Large intestine (tissue), 3 donors: Measurements from ENCODE around the gene SPEM2. TPM values are rescaled to one million over a fixed set of nuclear protein-coding genes. Genes with fewer than 3 reads are reported as not detected.

Experiments
- DNase-seq, 2 donors: peaks; one replicate each; pipeline versions ENCODE4 v3.0.0 to v3.0.0-alpha.2; 2013
- H3K27ac ChIP-seq: one replicate; pipeline ENCODE4 v1.5.1; 2013; ENCODE audit warnings: low read length
- H3K27me3 ChIP-seq: 2 replicates; pipeline ENCODE4 v1.6.1; 2013; ENCODE audit warnings: low read length; ENCODE audit not compliant: control insufficient read depth, insufficient read depth
- H3K36me3 ChIP-seq: 2 replicates; pipeline ENCODE4 v1.6.1; 2013; ENCODE audit warnings: low read length; ENCODE audit not compliant: control insufficient read depth, insufficient read depth
- H3K4me1 ChIP-seq: one replicate; pipeline ENCODE4 v1.6.1; 2013; ENCODE audit warnings: low read length; ENCODE audit not compliant: control insufficient read depth, insufficient read depth
- H3K4me3 ChIP-seq: one replicate; pipeline ENCODE4 v1.5.1; 2013; ENCODE audit warnings: low read length
- H3K9me3 ChIP-seq: one replicate; pipeline ENCODE4 v1.6.1; 2013; ENCODE audit warnings: mild to moderate bottlenecking, low read depth, low read length, moderate library complexity; ENCODE audit not compliant: control insufficient read depth
- WGBS: methylation state at CpG from one replicate; pipeline ENCODE4 v1.1.5; 2013; ENCODE audit warnings: low lambda C conversion rate; ENCODE audit not compliant: insufficient coverage; 5-methylcytosine and 5-hydroxymethylcytosine counted together
- polyA plus RNA-seq: library from polyadenylated mRNA; unstranded; fragments of 120-200 nt; gene quantifications from one replicate; pipeline ENCODE4 v1.2.1, GENCODE V29; 2013

Gene SPEM2
- polyA plus RNA-seq, 1 donor: not detected

DNA sequence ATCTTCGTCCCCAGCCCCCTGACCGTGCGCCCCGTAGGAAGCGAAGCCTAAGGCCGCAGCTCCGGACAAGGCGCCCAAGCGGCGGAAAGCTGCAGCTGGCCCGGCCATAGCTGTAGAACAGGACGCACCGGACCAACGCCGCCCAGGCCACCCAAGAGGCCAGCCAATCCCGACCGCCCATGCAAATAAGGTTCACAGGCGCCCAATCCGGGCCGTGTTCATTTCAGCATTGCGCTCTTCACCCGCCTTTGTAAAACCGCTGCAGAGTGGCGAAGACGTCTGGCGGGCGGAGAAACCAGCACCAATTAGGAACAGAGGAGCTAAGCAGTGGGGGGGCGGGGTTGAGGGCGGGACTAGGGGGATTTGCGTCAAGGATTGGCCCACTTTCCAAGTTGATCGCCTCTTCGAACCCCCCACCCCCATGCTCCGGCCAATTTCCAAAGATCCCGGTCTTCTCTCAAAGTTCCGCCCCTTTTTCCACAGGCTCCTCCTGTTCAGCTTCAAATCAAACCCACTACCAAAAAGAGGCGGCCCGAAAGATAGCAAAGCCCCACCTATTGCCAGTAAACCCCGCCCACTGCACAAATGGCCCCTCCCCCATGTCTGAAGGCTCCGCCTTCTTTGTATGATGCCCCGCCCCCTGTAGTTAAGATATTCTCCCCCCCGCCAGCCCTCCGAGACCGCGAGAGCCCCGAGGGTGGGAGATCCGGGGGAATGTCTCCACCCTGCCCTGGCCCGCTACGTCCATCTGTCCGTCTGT, 21.3 kb upstream of the SPEM2 start, which contains the start of gene TMEM256:
TMEM256 (minus strand) TSS at position 121 of the 760 bp plus-strand sequence; CDS start at position 108, 13 bp downstream.
- no CpG with 5 or more reads among the region's 49 CpGs for WGBS
- H3K9me3 ChIP-seq: no peaks in the 10 kb centered on the region
- peaks cover 39% of the 10 kb centered on the region for H3K27me3 ChIP-seq
- peak; percentile 99 to 100 for DNase-seq
- peak within 1 kb of the TSS; percentile 96 for H3K27ac ChIP-seq
- peak within 1 kb of the TSS; percentile 93 for H3K4me3 ChIP-seq
- H3K36me3 ChIP-seq: no peaks in the 10 kb centered on the region
- peaks cover 9% of the 10 kb centered on the region for H3K4me1 ChIP-seq

DNA sequence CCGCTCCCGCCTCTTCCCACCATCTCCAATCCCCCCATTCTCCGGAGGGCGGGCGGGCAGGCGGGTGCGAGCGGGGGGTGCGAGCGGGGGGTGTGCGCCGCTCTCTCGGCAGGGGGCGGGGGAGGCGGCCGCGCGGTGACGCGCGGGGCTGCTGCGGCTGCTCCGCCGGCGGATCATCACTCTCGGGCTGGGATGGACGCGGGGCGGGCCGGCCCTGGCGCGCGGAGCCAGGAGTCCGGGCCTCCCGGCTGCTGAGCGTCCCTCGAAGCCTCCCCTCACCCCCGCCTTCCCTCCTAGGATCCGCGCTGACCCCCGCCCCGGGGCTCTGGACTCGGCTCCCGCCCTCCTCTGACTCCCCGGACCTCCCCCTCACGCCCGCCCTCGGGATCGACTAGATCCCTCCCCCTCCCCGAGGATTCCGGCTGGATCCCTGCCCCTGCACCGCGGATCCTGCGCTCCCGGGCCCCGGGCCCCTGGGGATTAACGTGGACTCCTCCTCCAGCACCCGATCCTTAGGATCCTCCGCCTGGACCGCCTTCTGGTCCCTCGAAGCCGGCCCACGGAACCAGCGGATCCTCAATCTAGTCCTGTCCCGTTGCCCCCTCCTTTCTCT, 20.6 kb upstream of the SPEM2 start:
- no peaks in the 10 kb centered on the region for H3K9me3 ChIP-seq
- peaks cover 45% of the 10 kb centered on the region for H3K27me3 ChIP-seq
- WGBS: 0% methylated on average over 1 of the region's 65 CpGs
- H3K4me3 ChIP-seq: peak overlapping the region; percentile 54
- H3K36me3 ChIP-seq: peaks cover 4% of the 10 kb centered on the region
- no peak for DNase-seq
- peak overlapping the region; percentile 68 for H3K27ac ChIP-seq
- H3K4me1 ChIP-seq: peaks cover 9% of the 10 kb centered on the region

DNA sequence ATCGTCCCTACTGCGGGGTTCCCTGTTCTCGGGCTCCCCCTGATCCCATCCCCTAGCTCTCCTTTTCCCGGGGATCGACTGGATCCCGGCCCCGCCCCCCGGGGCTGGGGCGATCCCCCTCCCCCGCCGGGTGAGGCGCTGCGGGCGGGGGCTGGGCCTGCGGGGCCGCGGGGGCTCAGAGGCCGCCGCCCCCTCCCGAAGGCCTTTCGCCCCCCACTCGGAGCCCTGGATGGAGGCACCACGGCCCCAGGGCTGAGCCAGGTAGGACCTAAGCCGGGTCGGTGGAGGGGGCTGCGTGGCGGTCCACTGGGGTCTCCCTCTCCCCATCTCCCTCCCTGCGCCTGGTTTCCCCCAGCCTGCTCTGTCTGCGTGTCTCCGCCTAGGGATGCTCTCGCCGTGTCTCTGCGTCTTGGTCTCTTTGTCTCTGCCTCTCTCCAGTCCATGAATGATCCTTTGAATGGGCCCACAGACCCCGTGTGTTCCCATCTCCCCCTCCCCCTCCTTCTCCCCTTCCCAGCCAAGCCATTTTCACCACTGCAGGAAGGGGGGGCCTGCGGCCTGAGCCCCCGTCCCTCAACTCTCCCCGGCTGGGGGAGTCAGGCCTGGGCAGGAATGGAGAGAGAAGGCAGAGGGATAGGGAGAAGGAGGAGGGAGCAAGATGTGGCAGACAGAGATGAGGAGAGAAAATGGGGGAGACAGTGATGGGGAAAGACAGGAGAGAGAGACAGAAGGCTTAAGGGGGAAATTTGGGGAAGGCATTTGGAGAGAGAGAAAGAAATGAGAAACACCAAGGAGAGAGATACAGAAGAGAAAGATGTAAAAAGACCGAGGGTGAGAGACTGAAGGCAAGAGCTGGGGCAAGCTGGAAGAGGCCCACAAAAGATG, 19.8 kb upstream of the SPEM2 start:
- H3K4me1 ChIP-seq: peaks cover 9% of the 10 kb centered on the region
- peaks cover 7% of the 10 kb centered on the region for H3K36me3 ChIP-seq
- H3K27me3 ChIP-seq: peaks cover 50% of the 10 kb centered on the region
- peak in 1 of 2 donors; percentile 19 for DNase-seq
- peak overlapping the region; percentile 54 for H3K4me3 ChIP-seq
- no peaks in the 10 kb centered on the region for H3K9me3 ChIP-seq
- H3K27ac ChIP-seq: peak overlapping the region; percentile 68
- 13% methylated on average over 3 of the region's 38 CpGs for WGBS

DNA sequence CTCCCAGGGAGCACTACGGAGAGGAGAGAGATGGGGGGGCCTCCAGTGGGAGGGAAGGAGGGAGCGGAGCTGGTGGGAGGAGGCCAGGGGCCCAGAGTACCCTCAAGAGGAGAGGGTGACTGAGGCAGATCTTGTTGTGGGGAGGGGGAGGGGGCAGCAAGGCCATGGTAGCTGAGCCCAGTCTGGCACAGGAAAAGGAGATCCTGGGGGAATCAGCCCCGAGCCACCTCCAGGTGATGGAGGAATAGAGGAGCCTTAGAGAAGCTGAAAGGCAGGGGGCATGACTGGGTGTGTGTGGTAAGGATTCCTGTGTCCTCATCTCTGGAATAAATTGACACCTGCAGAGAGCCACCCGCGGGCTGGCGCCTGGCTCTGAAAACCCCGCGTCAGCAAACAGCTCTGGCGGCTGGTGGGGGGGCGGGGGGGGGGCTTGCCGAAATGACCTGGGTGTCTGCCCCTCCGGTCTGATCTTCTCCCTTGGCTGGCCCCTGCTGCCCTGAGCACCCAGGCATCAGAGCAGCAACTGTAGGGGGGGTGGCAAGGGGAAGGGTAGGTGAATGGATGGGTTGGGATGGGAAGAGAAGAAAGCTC, 19.1 kb upstream of the SPEM2 start:
- no CpG with 5 or more reads among the region's 12 CpGs for WGBS
- H3K9me3 ChIP-seq: no peaks in the 10 kb centered on the region
- no peak overlapping the region for H3K27ac ChIP-seq
- peaks cover 9% of the 10 kb centered on the region for H3K4me1 ChIP-seq
- H3K36me3 ChIP-seq: peaks cover 7% of the 10 kb centered on the region
- H3K4me3 ChIP-seq: no peak overlapping the region
- peaks cover 53% of the 10 kb centered on the region for H3K27me3 ChIP-seq
- DNase-seq: no peak

DNA sequence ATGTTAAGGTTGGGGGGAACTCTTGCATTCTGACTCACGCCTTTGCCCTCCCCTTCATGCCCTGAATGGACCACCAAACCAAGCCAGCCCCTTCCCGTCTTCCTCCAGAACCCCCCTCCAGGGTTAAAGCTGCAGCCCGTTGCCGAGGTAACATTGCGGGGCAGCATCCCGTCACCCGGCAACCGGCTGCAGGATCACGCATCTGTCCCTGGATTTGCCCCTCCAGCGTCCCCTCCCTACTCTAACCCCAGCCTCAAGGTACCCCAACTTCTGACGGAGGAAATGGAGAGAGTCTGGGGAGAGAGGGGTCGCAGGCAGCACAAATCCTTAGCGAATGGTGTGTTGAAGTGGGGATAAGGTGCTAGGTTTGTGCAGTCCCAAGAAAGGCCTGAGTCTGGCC, 18.3 kb upstream of the SPEM2 start:
- H3K9me3 ChIP-seq: no peaks in the 10 kb centered on the region
- H3K27me3 ChIP-seq: peaks cover 53% of the 10 kb centered on the region
- H3K4me1 ChIP-seq: peaks cover 3% of the 10 kb centered on the region
- no peak overlapping the region for H3K27ac ChIP-seq
- H3K36me3 ChIP-seq: peaks cover 7% of the 10 kb centered on the region
- no CpG with 5 or more reads among the region's 13 CpGs for WGBS
- no peak overlapping the region for H3K4me3 ChIP-seq
- no peak for DNase-seq

DNA sequence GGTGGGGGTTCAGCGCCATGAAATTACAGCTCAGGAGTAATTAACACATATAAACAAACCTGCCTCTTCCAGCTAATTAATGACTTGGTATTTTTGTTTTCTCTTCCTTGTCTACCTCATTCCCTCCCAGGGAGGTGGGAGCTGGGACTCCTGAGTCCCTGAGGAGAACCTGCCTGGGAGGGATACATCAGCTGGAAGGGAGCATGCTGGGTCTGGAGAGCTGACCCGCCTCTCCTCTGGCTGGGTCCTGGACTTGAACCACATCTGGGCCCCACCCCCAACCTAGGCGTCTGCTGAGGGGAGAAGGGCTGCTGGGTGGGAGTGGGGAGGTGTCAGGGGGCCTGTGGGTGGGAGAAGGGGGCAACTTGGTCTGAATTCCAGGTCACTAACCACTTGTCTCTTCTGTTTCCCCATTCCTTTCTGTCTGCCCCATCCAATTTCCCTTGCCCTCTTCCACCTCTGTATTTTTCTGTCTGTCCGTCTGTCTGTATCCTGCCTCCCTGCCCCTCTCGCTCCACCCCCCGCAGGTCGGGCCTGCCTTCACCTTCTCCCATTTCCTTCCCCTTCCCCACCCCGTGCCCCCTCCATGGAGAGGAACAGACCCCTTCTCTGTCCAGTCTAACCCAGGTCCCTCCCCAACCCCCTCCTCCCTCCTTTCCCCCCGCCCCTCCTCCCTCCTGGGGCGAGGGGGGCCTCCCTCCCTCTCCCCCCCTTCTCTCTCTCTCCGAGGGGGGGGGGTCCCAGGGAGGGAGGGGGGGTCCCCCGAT, 17.7 kb upstream of the SPEM2 start, which contains the start of gene NLGN2:
NLGN2 (plus strand) TSS at position 361 of the 767 bp plus-strand sequence. CDS start 411 bp downstream, outside the sequence.
- Histone ChIP-seq H3K36me3 (peaks cover 7% of the 10 kb centered on the region), H3K4me1 (peaks cover 3% of the 10 kb centered on the region), H3K9me3 (no peaks in the 10 kb centered on the region), H3K27ac (no peak within 1 kb of the TSS), H3K4me3 (no peak within 1 kb of the TSS), H3K27me3 (peaks cover 53% of the 10 kb centered on the region)
- no peak for DNase-seq
- WGBS: 47% methylated on average over 2 of the region's 12 CpGs

DNA sequence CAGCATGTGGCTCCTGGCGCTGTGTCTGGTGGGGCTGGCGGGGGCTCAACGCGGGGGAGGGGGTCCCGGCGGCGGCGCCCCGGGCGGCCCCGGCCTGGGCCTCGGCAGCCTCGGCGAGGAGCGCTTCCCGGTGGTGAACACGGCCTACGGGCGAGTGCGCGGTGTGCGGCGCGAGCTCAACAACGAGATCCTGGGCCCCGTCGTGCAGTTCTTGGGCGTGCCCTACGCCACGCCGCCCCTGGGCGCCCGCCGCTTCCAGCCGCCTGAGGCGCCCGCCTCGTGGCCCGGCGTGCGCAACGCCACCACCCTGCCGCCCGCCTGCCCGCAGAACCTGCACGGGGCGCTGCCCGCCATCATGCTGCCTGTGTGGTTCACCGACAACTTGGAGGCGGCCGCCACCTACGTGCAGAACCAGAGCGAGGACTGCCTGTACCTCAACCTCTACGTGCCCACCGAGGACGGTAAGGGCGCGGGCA, 17.1 kb upstream of the SPEM2 start:
- H3K27me3 ChIP-seq: peaks cover 53% of the 10 kb centered on the region
- H3K36me3 ChIP-seq: peaks cover 7% of the 10 kb centered on the region

DNA sequence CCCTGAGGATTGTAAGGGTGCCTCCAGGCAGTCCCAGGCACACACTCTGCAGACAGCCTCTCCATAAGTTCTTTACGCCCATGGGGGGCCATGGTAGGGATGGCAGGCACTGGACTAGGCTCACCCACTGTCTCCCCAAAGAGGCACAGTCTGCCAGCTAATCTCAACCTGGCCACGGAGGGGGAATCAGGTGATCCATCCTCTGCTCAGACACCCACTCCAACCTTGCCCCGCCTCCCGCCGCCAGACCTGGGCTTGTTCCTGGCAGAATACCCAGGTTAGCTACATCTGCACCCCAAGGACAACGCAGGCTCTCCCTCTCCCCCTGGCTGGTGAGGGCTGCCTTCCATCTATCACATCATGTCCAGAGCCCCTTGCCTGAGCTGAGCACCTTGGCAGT, 16.6 kb upstream of the SPEM2 start:
- H3K9me3 ChIP-seq: no peaks in the 10 kb centered on the region
- no peak overlapping the region for H3K4me3 ChIP-seq
- WGBS: no CpG with 5 or more reads among the region's 6 CpGs
- peaks cover 7% of the 10 kb centered on the region for H3K36me3 ChIP-seq
- no peak overlapping the region for H3K27ac ChIP-seq
- H3K27me3 ChIP-seq: peaks cover 53% of the 10 kb centered on the region
- no peak for DNase-seq
- H3K4me1 ChIP-seq: peaks cover 3% of the 10 kb centered on the region

More for the DNA sequence above, 17.1 kb upstream of the SPEM2 start:
- H3K27ac ChIP-seq: no peak overlapping the region
- WGBS: 60% methylated on average over 1 of the region's 58 CpGs
- no peaks in the 10 kb centered on the region for H3K9me3 ChIP-seq
- DNase-seq: peak in 1 of 2 donors; percentile 43
- H3K4me3 ChIP-seq: no peak overlapping the region
- peaks cover 3% of the 10 kb centered on the region for H3K4me1 ChIP-seq

DNA sequence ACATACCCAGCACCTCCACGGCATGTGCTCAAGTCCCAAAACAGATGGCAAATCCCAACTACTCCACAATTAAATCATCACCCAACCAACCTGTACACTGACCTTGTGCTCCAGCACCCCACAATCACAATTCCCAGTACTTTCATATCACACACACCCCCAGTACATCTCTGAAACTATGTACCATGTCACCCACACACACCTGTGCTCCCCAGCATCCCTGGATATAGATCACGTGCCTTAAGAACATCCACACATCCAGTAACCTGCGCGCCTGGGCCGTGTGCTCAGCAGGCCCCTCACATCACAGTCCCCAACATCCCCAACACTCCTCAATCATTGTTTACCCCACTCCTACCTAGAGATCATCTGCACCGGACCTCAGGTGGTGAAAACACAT, 15.7 kb upstream of the SPEM2 start:
- DNase-seq: no peak
- Histone ChIP-seq H3K4me1 (peaks cover 3% of the 10 kb centered on the region), H3K4me3 (no peak overlapping the region), H3K36me3 (peaks cover 7% of the 10 kb centered on the region), H3K27me3 (peaks cover 51% of the 10 kb centered on the region), H3K27ac (no peak overlapping the region), H3K9me3 (no peaks in the 10 kb centered on the region)
- WGBS: no CpG with 5 or more reads among the region's 6 CpGs
